DMS79 treated with DMSO at 0.1 percent for 48 hours (cell line): ENCODE measurements around the gene TP53AIP1.

Experiments
- DNase-seq: peaks from one replicate; lab custom pipeline; 2025; lab: John Stamatoyannopoulos, UW

TP53AIP1 gene

GRCh38 chr11:128942817-128943427 is at the start of gene TP53AIP1:
TP53AIP1 (minus strand) TSS chr11:128942871; CDS start chr11:128937818, 5,053 bp downstream.
- no peak for DNase-seq

- DNase-seq, result no peak
Observed at GRCh38 chr11:128988242-128988970, 45.7 kb upstream of the TP53AIP1 start.

GRCh38 chr11:128985880-128986279 is 43.2 kb upstream of the TP53AIP1 start:
- DNase-seq, result no peak

- no peak for DNase-seq
Observed at GRCh38 chr11:128983023-128983422, 40.4 kb upstream of the TP53AIP1 start.

- DNase-seq, result no peak
Observed at GRCh38 chr11:128981254-128981653, 38.6 kb upstream of the TP53AIP1 start.

- no peak for DNase-seq
Observed at GRCh38 chr11:128970598-128971190, 28.0 kb upstream of the TP53AIP1 start.

GRCh38 chr11:128968916-128969315 is 26.2 kb upstream of the TP53AIP1 start:
- no peak for DNase-seq

- DNase-seq, result no peak
Observed at GRCh38 chr11:128967578-128967977, 24.9 kb upstream of the TP53AIP1 start.

GRCh38 chr11:128965485-128965884 is 22.8 kb upstream of the TP53AIP1 start:
- DNase-seq, result no peak

- DNase-seq, result peak; percentile 80
Observed at GRCh38 chr11:128964463-128964930, 21.8 kb upstream of the TP53AIP1 start.

- DNase-seq, result peak; percentile 75
Observed at GRCh38 chr11:128963744-128964325, 21.2 kb upstream of the TP53AIP1 start.

GRCh38 chr11:128962896-128963295 is 20.2 kb upstream of the TP53AIP1 start:
- no peak for DNase-seq

- DNase-seq, result no peak
Observed at GRCh38 chr11:128961645-128962044, 19.0 kb upstream of the TP53AIP1 start.

- DNase-seq, result no peak
Observed at GRCh38 chr11:128957202-128957482, 14.5 kb upstream of the TP53AIP1 start.

- peak; percentile 81 for DNase-seq
Observed at GRCh38 chr11:128956401-128957201, 13.9 kb upstream of the TP53AIP1 start.

GRCh38 chr11:128955636-128956035 is 13.0 kb upstream of the TP53AIP1 start:
- DNase-seq, result no peak

GRCh38 chr11:128953151-128953550 is 10.5 kb upstream of the TP53AIP1 start:
- DNase-seq, result no peak

GRCh38 chr11:128949791-128950454 is 7.3 kb upstream of the TP53AIP1 start:
- no peak for DNase-seq

- no peak for DNase-seq
Observed at GRCh38 chr11:128948583-128948982, 5.9 kb upstream of the TP53AIP1 start.

- DNase-seq, result no peak
Observed at GRCh38 chr11:128947773-128948172, 5.1 kb upstream of the TP53AIP1 start.

GRCh38 chr11:128946648-128947047 is 4.0 kb upstream of the TP53AIP1 start:
- no peak for DNase-seq
